Dendritic cell treated with granulocyte-macrophage colony-stimulating factor and Interleukin-4, amounts not matched to agents 40 ng/mL and 50 ng/mL, for 4 days (primary cell): ENCODE measurements around the gene ZNF226.
"Not testable (repeated sequence)": the region's sequence is repeated elsewhere in the genome, so short reads cannot be mapped to it uniquely, and the experiment has no call there.

Source experiments
- H3K27ac Mint-ChIP-seq: one replicate; pipeline ENCODE4 v1.8.0; 2022; ENCODE audit warnings: mild to moderate bottlenecking, mixed read lengths
- H3K27me3 Mint-ChIP-seq: one replicate; pipeline ENCODE4 v1.8.0; 2022; ENCODE audit warnings: mild to moderate bottlenecking, mixed read lengths
- H3K36me3 Mint-ChIP-seq: one replicate; pipeline ENCODE4 v1.8.0; 2022; ENCODE audit warnings: low read depth, mixed read lengths
- H3K4me1 Mint-ChIP-seq: one replicate; pipeline ENCODE4 v1.8.0; 2022; ENCODE audit warnings: low read depth, mixed read lengths
- H3K4me3 Mint-ChIP-seq: one replicate; pipeline ENCODE4 v1.8.0; 2022; ENCODE audit warnings: mild to moderate bottlenecking, moderate library complexity, mixed read lengths
- H3K9me3 Mint-ChIP-seq: one replicate; pipeline ENCODE4 v1.8.0; 2022; ENCODE audit warnings: mixed read lengths
- intact Hi-C: fragments of 100-400 bp; cut with micrococcal nuclease; formaldehyde crosslinking; loops from one replicate; pipeline ENCODE4 v1.15.0; 2022

The ZNF226 gene

DNA sequence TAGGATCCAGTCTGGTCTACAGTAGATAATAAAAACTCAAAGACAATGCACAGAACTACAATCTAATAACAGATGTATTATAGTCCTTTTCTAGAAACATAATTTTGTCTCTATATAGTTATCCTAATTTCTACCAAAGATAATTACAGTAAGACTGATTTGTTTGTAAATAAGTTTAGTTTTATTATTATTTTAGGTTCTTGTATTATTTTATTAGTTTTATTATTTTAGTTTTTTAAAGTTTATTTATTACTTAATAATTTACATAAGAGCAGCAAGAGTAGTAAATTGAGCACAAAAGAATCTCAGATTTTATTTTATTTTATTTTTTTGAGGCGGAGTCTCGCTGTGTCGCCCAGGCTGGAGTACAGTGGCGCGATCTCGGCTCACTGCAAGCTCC is 25.1 kb downstream of the ZNF226 start:
- Mint-ChIP-seq H3K4me1 (no peaks in the 10 kb centered on the region), H3K4me3 (no peak overlapping the region), H3K27ac (no peak overlapping the region), H3K27me3 (peaks cover 2% of the 10 kb centered on the region), H3K9me3 (peaks cover 57% of the 10 kb centered on the region), H3K36me3 (no peaks in the 10 kb centered on the region)
- intact Hi-C loops = no loop called here

DNA sequence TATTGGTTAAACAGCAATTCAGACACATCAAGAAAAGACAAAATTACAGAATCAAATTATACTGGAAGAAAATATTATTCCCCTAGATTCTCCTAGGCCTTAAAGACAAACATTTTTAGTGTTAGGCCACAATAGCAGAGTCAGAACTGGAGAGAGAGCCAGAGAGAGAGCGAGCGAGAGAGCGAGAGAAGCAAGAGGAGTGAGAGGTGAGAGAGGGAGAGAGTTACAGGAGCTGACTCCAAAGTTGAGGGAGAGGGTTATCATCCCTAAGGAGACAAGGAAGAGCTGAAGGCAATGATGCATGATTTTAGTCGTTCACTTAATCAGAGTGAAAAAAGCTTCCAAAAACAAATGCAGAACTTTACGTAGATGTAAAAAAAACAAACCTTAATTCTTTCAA is 27.2 kb downstream of the ZNF226 start:
- H3K9me3 Mint-ChIP-seq = peaks cover 64% of the 10 kb centered on the region
- H3K4me1 Mint-ChIP-seq = no peaks in the 10 kb centered on the region
- peaks cover 2% of the 10 kb centered on the region for H3K27me3 Mint-ChIP-seq
- no peak overlapping the region for H3K27ac Mint-ChIP-seq
- intact Hi-C loops = no loop called here
- no peaks in the 10 kb centered on the region for H3K36me3 Mint-ChIP-seq
- H3K4me3 Mint-ChIP-seq = no peak overlapping the region

DNA sequence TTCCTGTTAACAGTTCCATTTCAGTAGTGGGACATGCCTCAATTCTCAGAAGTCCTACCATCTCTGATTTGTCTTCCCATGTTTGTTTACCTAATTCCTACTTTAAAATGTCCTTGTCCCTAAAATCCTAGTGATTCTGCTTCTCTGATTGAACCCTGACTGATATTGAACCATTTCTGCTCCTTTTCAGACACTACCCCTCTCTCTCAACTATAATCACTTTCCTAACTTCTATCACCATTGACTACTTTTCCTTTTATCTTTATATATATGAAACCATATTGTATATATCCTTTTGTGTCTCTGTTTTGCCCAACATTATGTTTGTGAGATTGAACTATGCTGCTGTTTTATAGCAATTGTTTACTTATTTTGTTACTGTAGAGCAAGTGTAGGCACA is 31.9 kb downstream of the ZNF226 start:
- Mint-ChIP-seq H3K4me3 (no peak overlapping the region), H3K36me3 (no peaks in the 10 kb centered on the region), H3K9me3 (peaks cover 46% of the 10 kb centered on the region), H3K4me1 (no peaks in the 10 kb centered on the region), H3K27ac (no peak overlapping the region), H3K27me3 (peaks cover 2% of the 10 kb centered on the region)
- intact Hi-C loops = no loop called here

DNA sequence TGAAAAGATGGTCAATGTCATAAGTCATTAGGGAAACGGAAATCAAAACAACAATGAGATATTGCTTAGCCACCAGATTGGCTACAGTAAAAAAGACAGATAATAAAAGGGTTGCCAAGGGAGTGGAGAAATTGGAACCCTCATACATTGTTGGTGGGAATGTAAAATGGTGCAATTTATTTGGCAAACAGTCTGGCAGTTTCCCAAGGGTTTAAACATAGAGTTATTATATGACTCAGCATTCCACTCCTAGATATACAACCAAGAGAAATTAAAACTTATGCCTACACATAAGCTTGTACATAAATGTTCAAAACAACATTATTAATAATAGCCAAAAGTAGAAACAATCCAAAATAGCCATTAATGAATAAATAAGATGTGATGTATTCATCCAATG is 37.6 kb downstream of the ZNF226 start:
- Mint-ChIP-seq H3K27me3 (peaks cover 12% of the 10 kb centered on the region), H3K4me1 (peaks cover 5% of the 10 kb centered on the region), H3K4me3 (no peak overlapping the region), H3K9me3 (peaks cover 50% of the 10 kb centered on the region), H3K36me3 (peaks cover 7% of the 10 kb centered on the region), H3K27ac (no peak overlapping the region)
- intact Hi-C loops = no loop called here

DNA sequence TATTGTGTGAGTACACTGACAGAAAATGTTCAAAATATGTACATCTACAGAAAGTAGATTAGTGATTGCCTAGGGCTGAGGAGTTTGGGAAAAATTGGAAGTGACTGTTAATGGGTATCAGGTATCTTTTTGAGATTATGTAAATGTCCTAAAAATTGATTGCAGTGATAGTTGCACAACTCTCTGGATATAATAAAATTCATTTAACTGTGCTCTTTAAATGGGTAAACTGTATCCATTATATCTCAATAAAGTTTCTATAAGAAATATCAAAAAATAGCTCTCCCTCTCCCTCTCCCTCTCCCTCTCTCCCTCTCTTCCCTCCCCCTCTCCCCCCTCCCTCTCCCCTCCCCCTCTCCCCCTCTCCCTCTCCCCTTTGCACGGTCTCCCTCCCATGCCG is 38.1 kb downstream of the ZNF226 start:
- H3K27me3 Mint-ChIP-seq = peaks cover 12% of the 10 kb centered on the region
- intact Hi-C loops = no loop called here

DNA sequence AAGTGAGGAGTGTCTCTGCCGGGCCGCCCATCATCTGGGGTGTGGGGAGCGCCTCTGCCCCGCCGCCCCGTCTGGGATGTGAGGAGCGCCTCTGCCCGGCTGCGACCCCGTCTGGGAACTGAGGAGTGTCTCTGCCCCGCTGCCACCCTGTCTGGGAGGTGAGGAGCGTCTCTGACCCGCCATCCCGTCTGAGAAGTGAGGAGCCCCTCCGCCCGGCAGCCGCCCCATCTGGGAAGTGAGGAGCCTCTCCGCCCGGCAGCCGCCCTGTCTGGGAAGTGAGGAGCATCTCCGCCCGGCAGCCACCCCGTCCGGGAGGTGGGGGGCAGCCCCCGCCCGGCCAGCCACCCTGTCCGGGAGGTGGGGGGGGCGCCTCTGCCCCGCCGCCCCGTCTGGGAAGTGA is 39.0 kb downstream of the ZNF226 start:
- Mint-ChIP-seq H3K9me3 (peaks cover 48% of the 10 kb centered on the region), H3K4me1 (peaks cover 12% of the 10 kb centered on the region), H3K27me3 (peaks cover 12% of the 10 kb centered on the region)
- H3K36me3 Mint-ChIP-seq, H3K27ac Mint-ChIP-seq, H3K4me3 Mint-ChIP-seq, intact Hi-C loops: not testable (repeated sequence)

More for the DNA sequence above, 38.1 kb downstream of the ZNF226 start:
- H3K9me3 Mint-ChIP-seq = peaks cover 51% of the 10 kb centered on the region
- H3K36me3 Mint-ChIP-seq = peaks cover 10% of the 10 kb centered on the region
- H3K27ac Mint-ChIP-seq = no peak overlapping the region
- H3K4me3 Mint-ChIP-seq = no peak overlapping the region
- H3K4me1 Mint-ChIP-seq = peaks cover 5% of the 10 kb centered on the region

DNA sequence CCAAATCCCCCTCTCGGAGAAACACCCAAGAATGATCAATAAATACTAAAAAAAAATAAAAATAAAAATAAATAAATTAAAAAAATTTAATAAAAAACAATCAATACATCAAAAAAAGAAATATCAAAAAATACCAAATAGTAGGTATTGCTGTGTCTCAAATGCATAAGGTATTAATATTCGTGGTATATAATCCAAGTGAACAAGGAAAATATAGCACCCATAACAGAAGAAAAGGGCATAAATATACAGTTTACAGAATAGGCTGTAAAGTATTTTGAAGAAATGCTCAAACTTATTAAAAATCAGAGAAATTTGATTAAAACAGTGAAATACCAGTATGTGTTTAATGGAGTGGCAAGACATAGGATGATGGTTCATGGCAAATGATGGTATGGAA is 39.9 kb downstream of the ZNF226 start:
- H3K9me3 Mint-ChIP-seq = peaks cover 40% of the 10 kb centered on the region
- intact Hi-C loops = no loop called here

DNA sequence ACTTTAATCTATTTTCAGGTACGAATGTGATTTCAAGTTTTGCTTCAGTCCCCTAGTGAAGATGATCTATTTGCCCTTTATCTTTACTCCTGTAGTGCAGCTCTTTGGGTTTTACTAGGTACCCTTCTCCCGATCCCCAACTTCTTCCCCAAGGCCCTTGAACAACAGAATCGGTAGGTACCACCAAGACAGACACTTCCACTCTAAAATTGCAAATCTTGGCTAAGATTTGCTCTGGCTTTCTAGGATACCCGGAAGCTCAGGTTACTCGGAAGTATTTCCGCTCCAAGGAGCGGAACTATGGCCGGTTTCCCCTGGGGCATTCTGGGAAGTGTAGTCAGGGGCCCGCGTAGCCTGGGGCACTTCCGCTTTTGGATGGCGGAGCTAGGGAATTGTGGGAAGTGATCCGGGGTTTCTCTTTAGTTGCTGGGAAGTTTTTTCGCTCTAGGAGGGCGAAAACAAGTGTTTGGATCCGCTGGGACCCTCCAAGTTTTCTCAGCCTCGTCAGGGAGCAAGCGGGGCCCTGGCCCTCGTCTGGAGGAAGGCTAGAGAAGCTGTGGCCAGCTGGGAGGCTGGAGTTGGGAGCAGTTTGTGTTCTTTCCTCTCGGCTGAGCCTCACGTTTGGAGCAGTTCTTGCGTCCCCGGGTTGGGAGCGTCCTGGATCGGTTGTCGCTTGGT is 42.4 kb downstream of the ZNF226 start:
- intact Hi-C loops = loop anchor here (1.0 to 2.0 kb wide), 3 partner anchors 42 to 98 kb away; partner anchors contain the start of genes ZNF225, ZNF226 and ZNF235
- peak overlapping the region; percentile 98 for H3K27ac Mint-ChIP-seq
- peaks cover 12% of the 10 kb centered on the region for H3K4me1 Mint-ChIP-seq
- H3K4me3 Mint-ChIP-seq = peak overlapping the region; percentile 96
- H3K36me3 Mint-ChIP-seq = peaks cover 11% of the 10 kb centered on the region
- H3K27me3 Mint-ChIP-seq = peaks cover 11% of the 10 kb centered on the region
- H3K9me3 Mint-ChIP-seq = peaks cover 36% of the 10 kb centered on the region

More for the DNA sequence above, 39.9 kb downstream of the ZNF226 start:
- peaks cover 12% of the 10 kb centered on the region for H3K27me3 Mint-ChIP-seq
- peaks cover 10% of the 10 kb centered on the region for H3K36me3 Mint-ChIP-seq
- peaks cover 12% of the 10 kb centered on the region for H3K4me1 Mint-ChIP-seq
- H3K4me3 Mint-ChIP-seq = no peak overlapping the region
- H3K27ac Mint-ChIP-seq = no peak overlapping the region

DNA sequence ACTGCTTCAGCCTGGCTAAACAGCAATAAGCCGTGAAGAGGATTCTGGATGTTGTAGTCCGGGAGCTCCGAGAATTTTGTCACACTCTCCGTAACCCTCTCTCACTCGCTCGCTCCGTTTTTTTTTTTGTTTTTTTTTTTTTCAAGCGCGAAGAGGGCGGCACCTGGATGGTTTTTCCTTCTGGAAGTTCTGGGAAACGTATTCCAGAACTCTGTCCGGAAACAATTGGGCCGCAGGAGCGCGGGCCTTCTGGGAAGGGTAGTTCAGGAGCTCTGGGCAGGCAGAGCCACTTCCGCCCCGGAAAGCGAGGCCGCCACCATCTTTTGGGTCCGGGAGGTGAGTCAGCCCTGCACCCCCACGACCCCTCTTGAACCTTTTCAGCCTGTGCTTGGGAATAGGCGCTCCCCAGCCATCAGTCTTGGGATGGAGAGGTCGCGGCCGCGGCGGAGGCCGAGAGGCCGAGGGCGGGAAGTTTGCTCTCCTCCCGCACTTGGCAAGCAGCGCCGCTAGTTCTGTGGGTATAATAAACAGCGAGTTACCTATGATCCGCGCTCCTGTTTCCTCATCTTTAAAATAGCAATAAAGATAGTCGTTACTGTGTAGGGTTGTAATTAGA is 47.5 kb downstream of the ZNF226 start, which contains the start of gene ZNF227:
ZNF227 (plus strand) TSS at position 283 of the 616 bp plus-strand sequence. CDS start 5,261 bp downstream, outside the sequence.
- peaks cover 11% of the 10 kb centered on the region for H3K9me3 Mint-ChIP-seq
- peaks cover 51% of the 10 kb centered on the region for H3K36me3 Mint-ChIP-seq
- intact Hi-C loops = loop anchor here (2.0 to 5.0 kb wide), 2 partner anchors 72 to 210 kb away; partner anchors contain the start of genes ZNF230 and ZNF234
- no peaks in the 10 kb centered on the region for H3K27me3 Mint-ChIP-seq
- peak within 1 kb of the TSS; percentile 91 for H3K27ac Mint-ChIP-seq
- H3K4me3 Mint-ChIP-seq = peak within 1 kb of the TSS; percentile 93
- H3K4me1 Mint-ChIP-seq = peaks cover 16% of the 10 kb centered on the region

DNA sequence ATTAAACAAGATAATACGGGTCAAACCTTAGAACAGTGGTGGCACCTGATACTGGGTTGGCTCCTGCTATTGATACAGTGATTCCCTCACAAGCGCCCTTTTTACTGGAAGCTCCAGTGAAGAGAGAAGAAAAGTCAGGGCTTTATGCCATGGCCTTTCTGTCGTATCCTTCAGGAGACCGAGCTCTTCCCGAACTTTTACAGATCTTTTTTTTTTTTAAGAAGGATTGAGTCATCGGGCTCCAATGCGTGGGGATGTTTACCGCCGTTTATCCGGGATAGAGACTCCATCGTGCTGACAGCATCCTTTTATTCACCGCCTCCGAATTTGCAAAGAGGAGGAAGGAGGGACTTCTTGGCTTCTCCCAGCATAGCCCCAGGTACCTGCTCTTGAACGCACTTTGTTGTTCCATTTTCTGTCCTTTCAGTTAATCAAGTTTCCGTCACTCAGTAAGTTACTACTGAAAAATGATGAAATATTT is 48.0 kb downstream of the ZNF226 start:
- Mint-ChIP-seq H3K4me1 (peaks cover 16% of the 10 kb centered on the region), H3K9me3 (peaks cover 9% of the 10 kb centered on the region), H3K4me3 (peak overlapping the region; percentile 93), H3K27ac (peak overlapping the region; percentile 91), H3K36me3 (peaks cover 53% of the 10 kb centered on the region), H3K27me3 (no peaks in the 10 kb centered on the region)
- intact Hi-C loops = loop anchor here (2.0 to 5.0 kb wide), 2 partner anchors 72 to 211 kb away; partner anchors contain the start of genes ZNF230 and ZNF234

DNA sequence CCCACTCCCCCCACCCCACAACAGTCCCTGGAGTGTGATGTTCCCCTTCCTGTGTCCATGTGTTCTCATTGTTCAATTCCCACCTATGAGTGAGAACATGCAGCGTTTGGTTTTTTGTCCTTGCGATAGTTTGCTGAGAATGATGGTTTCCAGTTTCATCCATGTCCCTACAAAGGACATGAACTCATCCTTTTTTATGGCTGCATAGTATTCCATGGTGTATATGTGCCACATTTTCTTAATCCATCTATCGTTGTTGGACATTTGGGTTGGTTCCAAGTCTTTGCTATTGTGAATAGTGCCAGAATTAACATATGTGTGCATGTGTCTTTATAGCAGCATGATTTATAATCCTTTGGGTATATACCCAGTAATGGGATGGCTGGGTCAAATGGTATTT is 55.0 kb downstream of the ZNF226 start:
- H3K4me3 Mint-ChIP-seq, H3K27ac Mint-ChIP-seq, H3K4me1 Mint-ChIP-seq, H3K27me3 Mint-ChIP-seq, intact Hi-C loops: not testable (repeated sequence)
- Mint-ChIP-seq H3K9me3 (peaks cover 23% of the 10 kb centered on the region), H3K36me3 (peaks cover 82% of the 10 kb centered on the region)

DNA sequence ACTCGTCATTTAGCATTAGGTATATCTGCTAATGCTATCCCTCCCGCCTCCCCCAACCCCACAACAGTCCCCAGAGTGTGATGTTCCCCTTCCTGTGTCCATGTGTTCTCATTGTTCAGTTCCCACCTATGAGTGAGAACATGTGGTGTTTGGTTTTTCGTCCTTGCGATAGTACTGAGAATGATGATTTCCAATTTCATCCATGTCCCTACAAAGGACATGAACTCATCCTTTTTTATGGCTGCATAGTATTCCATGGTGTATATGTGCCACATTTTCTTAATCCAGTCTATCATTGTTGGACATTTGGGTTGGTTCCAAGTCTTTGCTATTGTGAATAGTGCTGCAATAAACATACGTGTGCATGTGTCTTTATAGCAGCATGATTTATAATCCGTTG is 55.9 kb downstream of the ZNF226 start:
- H3K4me3 Mint-ChIP-seq, H3K27me3 Mint-ChIP-seq, H3K4me1 Mint-ChIP-seq, H3K27ac Mint-ChIP-seq, intact Hi-C loops: not testable (repeated sequence)
- Mint-ChIP-seq H3K36me3 (peaks cover 82% of the 10 kb centered on the region), H3K9me3 (peaks cover 32% of the 10 kb centered on the region)

DNA sequence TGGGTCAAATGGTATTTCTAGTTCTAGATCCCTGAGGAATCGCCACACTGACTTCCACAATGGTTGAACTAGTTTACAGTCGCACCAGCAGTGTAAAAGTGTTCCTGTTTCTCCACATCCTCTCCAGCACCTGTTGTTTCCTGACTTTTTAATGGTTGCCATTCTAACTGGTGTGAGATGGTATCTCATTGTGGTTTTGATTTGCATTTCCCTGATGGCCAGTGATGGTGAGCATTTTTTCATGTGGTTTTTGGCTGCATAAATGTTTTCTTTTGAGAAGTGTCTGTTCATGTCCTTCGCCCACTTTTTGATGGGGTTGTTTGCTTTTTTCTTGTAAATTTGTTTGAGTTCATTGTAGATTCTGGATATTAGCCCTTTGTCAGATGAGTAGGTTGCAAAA is 56.4 kb downstream of the ZNF226 start:
- intact Hi-C loops, H3K27ac Mint-ChIP-seq, H3K4me3 Mint-ChIP-seq, H3K4me1 Mint-ChIP-seq, H3K27me3 Mint-ChIP-seq: not testable (repeated sequence)
- peaks cover 82% of the 10 kb centered on the region for H3K36me3 Mint-ChIP-seq
- H3K9me3 Mint-ChIP-seq = peaks cover 34% of the 10 kb centered on the region
